Activated CD4-positive, alpha-beta T cell treated with anti-CD3 and anti-CD28 coated beads for 48 hours (primary cell): Measurements from ENCODE around the gene STT3B.

ENCODE experiments used
- DNase-seq: peaks from one replicate; pipeline ENCODE4 v3.0.0-alpha.2; 2020

Gene STT3B

DNA sequence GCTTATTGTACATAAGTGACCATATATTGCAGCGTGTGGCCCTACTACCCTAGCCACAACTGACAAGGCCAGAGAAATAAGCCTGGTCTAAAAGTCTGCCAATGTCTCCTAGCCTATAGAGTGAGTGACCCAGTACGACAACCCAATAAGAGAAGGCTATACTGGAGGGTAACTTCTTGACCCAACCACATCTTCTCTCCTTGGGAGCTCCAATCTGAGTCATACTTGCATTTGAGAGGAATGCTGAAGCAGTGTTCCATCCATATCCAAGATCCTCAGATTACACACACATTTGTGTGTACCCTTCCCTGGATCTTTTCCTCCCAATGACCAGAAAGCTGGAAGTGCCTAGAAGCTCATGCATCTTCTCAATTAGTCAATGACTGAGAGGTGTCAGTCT is 11.3 kb upstream of the STT3B start:
- DNase-seq = no peak

- DNase-seq = no peak
Measured at GRCh38 chr3:31522152-31522551, 10.6 kb upstream of the STT3B start.

- DNase-seq = no peak
Measured at GRCh38 chr3:31523543-31523942, 9.2 kb upstream of the STT3B start.

- DNase-seq = no peak
Measured at GRCh38 chr3:31525532-31525931, 7.2 kb upstream of the STT3B start.

DNA sequence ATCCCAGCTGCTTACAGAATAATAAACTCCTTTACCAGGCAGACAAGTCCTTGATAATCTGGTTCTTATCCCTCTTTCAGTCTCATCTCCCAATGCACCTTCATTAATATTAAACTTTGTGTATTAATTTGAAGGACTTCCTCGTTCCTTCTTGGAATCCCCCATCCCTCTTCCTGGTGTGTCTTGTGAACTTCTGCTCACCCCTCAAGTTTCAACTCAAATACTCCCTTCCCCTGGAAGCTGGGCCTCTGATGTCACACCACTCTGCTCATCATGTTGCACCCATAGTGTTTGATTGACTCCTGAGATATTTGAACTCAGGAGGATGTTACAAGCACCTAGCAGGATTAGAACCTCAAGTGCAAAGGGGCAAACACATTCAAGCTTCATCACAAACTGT is 3.3 kb upstream of the STT3B start:
- DNase-seq = no peak

- no peak for DNase-seq
Measured at GRCh38 chr3:31530039-31530959, 2.4 kb upstream of the STT3B start.

DNA sequence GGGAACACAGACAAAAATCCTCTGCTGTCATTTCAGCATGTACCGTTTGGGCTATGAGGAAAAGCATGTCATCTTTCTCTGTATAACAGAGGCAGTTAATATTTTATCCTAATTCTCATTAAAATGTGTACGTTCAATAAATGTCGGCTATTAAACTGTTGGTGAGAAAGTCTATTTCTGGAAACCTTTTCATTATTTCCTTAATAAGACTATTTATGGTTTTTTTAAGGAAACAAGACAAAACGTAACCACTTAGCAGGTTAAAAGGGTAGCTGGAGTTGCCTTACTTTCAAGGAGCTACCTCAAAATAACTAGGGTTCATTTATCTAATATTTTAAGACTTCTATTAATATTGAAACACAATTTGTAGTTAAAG is 1.8 kb upstream of the STT3B start:
- no peak for DNase-seq

- no peak for DNase-seq
Measured at GRCh38 chr3:31531452-31531991, 1.2 kb upstream of the STT3B start.

DNA sequence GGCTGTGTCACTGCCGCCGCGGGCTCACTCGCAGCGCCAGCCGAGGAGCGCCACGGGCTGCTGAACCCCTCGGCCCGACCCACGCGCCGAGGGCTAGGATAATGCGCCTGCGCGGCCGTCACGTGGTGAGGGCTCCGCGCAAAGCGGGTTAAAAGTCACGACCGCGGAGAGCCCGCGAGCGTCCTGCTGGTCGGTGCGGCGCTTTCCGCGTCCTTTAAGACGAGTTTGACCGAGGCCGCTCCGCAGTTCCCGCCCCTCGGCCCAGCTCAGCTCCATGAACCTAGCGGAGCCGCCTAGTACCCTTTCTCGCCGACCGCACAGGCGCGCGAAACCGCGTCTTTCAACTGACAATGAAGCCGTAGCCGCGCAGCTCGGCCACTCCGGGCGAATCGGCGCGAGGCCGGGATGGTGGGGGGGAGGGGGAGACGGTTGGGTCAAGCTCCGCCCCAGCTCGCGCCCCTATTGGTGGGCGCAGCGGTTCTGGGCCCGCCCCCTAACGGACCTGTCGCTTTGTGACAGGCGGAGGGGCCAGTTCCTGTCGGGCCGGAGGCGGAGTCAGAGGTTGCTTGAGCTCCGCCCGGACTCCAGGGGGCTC is 636 bp upstream of the STT3B start:
- peak; percentile 99 for DNase-seq

DNA sequence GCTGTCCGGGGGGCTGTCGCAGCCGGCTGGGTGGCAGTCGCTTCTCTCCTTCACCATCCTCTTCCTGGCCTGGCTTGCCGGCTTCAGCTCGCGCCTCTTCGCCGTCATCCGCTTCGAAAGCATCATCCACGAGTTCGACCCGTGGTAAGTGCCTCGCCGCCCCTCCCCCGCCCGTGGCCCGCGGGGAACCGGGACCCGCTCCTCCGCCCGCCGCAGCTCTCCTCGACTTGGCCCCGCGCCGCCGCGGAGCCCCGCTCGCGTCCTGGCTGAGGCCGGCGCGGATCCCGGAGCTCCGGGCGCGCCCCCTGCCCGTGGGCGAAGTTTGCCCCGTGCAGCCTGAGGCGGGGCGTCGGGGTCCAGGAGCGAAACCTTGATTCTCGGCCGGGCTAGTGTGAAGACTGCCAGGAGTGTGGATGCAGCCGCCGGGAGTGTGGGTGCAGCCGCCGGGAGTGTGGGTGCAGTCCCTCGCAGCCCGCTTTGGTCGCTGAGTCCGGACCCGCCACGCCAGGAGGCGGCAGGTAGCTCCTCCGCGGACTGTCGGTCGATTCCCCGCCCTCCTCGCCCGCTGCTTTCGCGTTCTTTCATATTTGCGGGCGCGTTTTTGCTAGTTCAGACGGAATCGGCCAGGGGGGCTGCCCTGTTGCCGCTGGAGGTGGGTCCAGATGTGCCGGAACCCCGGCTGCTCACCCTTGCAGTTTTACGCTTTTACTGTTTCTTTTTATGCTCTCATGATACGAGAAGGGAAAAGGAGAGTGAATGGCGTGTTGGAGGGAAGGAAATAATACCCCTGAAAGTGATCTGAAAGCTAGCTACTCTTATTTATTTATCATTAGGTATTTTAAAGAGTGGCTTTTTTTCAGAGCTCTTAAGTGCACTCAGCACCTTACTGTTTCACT is 692 bp downstream of the STT3B start:
- DNase-seq = peak; percentile 69

DNA sequence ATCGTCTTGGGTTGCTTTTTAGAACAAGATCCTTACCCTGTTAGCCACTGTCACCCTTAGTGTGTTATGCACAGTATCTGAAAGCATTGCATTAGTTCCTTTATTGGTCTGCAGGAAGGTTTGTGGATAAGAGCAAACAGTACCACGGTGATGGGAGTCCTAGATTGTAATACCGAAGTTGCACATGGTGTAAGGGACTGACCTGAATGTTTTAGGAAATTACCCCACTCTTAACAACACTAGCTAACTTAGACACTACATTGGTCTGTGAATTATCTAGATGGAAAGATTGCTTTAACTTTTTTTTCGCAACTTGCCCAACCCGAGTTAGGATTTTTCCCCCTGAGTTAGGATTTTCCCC is 1.3 kb downstream of the STT3B start:
- no peak for DNase-seq

GRCh38 chr3:31536497-31536896 is 3.8 kb downstream of the STT3B start:
- DNase-seq = no peak

DNA sequence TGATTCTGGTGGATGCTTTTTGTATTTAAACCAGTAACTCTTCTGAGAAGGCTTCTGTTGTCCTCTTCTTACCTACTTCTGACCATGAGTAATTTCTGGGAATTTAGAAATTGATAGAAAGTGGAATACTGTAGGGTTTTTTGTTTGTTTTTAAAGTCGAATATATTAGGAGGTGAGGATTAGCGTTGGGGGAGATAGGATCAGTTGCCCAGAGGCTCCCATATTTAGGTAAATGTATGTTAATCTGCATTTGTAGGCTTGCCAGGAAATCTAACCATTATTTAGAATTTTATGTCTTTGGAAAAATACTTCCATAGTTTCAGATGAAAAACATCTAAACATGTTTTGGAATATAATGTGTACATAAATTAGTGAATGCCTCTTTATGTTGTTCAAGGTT is 6.1 kb downstream of the STT3B start:
- DNase-seq = no peak

DNA sequence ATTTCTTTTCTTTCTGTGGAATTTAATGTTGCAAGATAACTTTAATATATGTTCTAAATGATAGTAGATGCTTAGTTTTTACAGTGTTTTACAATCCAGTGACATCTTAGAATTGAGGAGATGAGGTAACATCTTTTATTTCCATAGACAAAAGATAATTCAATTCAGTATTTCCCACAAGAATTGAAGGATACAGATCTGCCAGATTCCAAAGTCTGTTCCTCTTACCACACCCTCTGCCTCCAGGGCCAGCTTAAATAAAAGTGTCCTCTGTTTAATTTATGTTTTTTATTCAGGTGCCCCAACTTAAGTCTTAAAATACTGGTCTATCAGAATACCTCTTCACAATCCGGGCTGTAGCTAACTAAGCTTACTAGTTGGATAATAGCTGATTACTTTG is 6.5 kb downstream of the STT3B start:
- DNase-seq = no peak

DNA sequence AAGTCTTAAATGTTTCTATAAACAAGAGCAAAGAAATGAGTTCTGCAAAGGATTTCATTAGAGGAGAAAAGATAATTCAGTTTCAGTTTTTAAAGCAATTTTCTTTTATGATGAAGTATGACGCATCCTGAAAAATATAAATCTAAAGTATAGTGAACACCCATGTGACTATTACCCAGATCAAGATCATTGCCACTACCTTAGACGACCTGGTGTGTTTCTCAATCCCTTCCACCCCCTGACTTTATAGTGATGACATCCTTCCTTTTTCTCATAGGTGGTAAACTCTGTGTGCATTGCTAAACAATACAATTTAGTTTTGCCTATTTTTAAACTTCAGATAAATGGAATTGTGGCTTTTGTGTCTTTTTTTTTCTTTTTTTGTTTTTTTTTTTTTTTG is 8.4 kb downstream of the STT3B start:
- DNase-seq = no peak

DNA sequence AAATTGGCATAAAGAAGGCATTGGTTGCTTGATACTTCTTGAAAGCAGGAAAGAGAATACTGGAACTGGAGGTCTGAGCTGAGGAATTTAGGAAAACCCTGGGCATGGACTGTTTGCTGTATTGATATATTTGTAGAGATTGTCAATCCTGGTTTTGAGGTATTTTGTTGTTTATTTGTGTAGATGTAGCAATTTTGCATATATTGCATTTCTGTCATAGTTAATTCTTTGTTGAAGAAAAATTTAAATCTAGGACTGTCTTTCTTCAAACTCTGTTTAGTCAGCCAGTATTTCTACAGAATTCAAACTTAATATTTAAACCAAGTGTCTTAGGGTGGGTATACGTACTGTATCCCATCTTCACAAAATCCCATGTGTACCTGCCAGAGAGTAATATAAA is 9.5 kb downstream of the STT3B start:
- no peak for DNase-seq

DNA sequence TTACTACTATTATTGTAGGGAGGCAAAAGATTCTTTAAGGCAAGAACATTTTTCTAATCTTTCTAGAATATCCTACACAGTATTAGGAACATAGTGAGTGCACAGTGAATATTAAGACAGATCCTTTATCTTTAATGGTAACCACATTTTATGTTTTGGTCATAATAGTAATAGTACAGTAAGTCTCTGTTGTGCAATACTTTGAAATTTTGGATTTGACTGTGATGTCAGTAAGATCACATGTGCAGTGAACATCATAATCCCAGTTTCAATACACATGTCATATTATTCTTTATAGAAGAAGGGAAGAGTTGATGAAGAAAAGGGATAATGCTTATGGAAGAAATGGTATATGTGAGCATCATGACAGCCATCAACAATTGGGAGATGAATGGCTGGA is 10.7 kb downstream of the STT3B start:
- DNase-seq = no peak

DNA sequence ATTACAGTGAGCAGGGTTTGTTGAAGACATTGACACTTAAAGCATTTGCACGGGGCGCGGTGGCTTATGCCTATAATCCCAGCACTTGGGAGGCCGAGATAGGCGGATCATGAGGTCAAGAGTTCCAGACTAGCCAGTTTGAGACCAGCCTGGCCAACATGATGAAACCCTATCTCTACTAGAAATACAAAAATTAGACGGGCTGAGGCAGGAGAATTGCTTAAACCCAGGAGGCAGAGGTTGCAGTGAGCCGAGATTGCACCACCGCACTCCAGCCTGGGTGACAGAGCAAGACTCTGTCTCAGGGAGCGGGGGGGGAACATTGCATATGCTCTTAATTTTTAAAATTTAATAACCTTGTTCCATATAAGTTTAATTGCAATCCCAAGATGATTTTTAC is 11.9 kb downstream of the STT3B start:
- no peak for DNase-seq

DNA sequence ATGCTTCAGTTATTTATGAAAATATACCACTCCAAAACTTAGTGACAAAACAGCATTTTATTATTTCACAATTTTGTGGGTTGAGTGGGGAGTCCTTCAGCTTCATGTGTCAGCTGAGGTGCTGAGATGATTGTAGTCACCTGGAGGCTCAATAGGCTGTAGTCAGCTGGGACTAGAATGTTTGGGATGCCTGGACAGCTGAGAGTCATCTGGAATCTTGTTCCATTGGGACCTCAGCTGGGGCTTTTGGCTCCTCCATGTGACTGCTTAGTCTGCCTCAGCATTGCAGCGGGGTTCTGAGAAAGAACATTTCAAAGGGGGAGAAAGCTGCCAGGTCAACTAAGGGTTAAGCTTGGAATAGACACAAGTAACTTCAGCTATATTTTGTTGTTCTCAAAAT is 13.4 kb downstream of the STT3B start:
- DNase-seq = no peak

GRCh38 chr3:31546725-31547124 is 14.0 kb downstream of the STT3B start:
- no peak for DNase-seq

DNA sequence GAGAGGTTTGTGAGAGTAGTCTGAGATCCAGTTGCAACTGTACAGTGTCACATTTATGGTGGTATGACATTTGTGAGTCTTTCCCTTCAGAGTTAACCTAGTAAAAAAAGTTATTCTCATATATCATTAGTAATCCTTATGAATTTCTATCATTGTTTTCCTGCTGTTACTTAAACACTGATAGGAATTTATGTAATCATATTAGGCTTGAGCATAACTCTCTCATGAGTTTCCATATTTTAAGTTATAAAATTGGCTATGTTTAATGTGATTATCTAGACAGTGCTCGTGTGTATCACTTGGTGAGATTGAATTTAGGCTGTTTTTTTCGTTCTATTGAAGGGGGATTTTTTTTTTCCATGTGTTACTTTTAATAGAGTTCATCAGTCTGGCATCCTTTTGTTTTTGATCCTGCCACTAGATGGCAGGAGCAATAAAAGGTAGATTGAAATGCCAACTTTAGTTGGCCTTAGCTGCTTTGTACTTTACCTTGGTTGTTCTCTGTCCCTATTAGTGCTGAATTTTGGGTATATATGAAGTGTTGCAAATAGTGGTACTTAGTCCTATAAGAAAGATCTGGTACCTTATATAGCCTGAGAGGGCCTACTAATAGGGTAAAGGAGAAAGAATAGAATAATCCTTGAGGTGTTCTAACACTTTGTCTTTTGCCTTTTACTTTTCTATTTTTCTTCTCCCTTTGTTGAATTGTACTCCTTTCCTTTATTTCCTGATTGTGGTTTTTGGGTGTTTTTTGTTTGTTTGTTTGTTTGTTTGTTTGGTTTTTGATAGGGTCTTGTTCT is 17.9 kb downstream of the STT3B start:
- DNase-seq = no peak

GRCh38 chr3:31551646-31552045 is 18.9 kb downstream of the STT3B start:
- no peak for DNase-seq

- DNase-seq = no peak
Measured at GRCh38 chr3:31552103-31552502, 19.4 kb downstream of the STT3B start.
